GM19463 (cell line): Measurements from ENCODE around the gene SYT3.
"Not testable (repeated sequence)": the region's sequence is repeated elsewhere in the genome, so short reads cannot be mapped to it uniquely, and the experiment has no call there.

Experiments
- ATAC-seq: cut with Tn5 transposase; IDR thresholded peaks from one replicate; pipeline ENCODE4 v1.9.1; 2021; ENCODE audit warnings: mild to moderate bottlenecking, moderate library complexity; ENCODE audit not compliant: unreplicated experiment

Gene SYT3

GRCh38 chr19:50636317-50637085 is 3.2 kb downstream of the SYT3 start:
- ATAC-seq = no peak

- ATAC-seq = no peak
Measured at GRCh38 chr19:50633973-50634372, 5.7 kb downstream of the SYT3 start.

- no peak for ATAC-seq
Measured at GRCh38 chr19:50633359-50633758, 6.3 kb downstream of the SYT3 start.

GRCh38 chr19:50632151-50632835 is 7.4 kb downstream of the SYT3 start:
- no peak for ATAC-seq

GRCh38 chr19:50629801-50630200 is 9.9 kb downstream of the SYT3 start:
- ATAC-seq = no peak

GRCh38 chr19:50629194-50629593 is 10.5 kb downstream of the SYT3 start:
- ATAC-seq = no peak

GRCh38 chr19:50628551-50628950 is 11.1 kb downstream of the SYT3 start:
- ATAC-seq = no peak

GRCh38 chr19:50628146-50628545 is 11.5 kb downstream of the SYT3 start:
- ATAC-seq = no peak

- no peak for ATAC-seq
Measured at GRCh38 chr19:50626795-50627194, 12.9 kb downstream of the SYT3 start.

- ATAC-seq = no peak
Measured at GRCh38 chr19:50626011-50626410, 13.7 kb downstream of the SYT3 start.

- ATAC-seq = no peak
Measured at GRCh38 chr19:50624949-50625600, 14.6 kb downstream of the SYT3 start.

- ATAC-seq = not testable (repeated sequence)
Measured at GRCh38 chr19:50620394-50620906, 19.2 kb downstream of the SYT3 start.

- not testable (repeated sequence) for ATAC-seq
Measured at GRCh38 chr19:50619184-50619583, 20.5 kb downstream of the SYT3 start.

GRCh38 chr19:50618379-50618778 is 21.3 kb downstream of the SYT3 start:
- not testable (repeated sequence) for ATAC-seq

GRCh38 chr19:50612504-50613404 is 26.9 kb downstream of the SYT3 start:
- ATAC-seq = not testable (repeated sequence)

- ATAC-seq = no peak
Measured at GRCh38 chr19:50607874-50608785, 31.6 kb downstream of the SYT3 start.

- ATAC-seq = no peak
Measured at GRCh38 chr19:50607388-50607787, 32.3 kb downstream of the SYT3 start.

GRCh38 chr19:50606059-50606836 is 33.4 kb downstream of the SYT3 start:
- ATAC-seq = not testable (repeated sequence)
